Measurements from ENCODE around the gene MT1A.
"Not testable (repeated sequence)": the region's sequence is repeated elsewhere in the genome, so short reads cannot be mapped to it uniquely, and the experiment has no call there.

MT1A gene

DNA sequence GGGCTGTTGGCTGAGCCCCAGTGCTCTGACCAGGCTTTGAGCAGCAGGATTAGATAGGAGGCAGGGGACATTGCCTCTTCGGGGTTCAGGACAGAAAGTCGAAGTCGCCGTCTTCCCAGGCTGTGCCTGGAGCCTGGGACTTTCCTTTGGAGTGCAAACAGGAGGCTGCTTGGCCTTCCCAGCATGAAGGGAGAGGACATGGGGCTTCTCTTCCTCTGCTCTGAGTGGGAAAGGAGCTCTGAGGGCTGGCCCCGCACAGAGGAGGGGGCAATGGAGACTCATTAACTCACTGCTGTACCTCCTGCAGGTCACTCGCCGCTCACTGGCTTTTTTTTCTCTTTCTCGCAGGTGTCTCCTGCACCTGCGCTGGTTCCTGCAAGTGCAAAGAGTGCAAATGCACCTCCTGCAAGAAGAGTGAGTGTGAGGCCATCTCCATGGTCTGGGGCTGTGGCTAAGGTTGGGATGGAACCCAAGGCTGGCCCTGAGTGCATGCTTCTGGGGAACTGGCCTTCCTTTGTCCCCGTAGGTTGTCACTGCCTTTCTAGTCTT is 19.9 kb downstream of the MT1A start:
- DNase-seq: no peak

DNA sequence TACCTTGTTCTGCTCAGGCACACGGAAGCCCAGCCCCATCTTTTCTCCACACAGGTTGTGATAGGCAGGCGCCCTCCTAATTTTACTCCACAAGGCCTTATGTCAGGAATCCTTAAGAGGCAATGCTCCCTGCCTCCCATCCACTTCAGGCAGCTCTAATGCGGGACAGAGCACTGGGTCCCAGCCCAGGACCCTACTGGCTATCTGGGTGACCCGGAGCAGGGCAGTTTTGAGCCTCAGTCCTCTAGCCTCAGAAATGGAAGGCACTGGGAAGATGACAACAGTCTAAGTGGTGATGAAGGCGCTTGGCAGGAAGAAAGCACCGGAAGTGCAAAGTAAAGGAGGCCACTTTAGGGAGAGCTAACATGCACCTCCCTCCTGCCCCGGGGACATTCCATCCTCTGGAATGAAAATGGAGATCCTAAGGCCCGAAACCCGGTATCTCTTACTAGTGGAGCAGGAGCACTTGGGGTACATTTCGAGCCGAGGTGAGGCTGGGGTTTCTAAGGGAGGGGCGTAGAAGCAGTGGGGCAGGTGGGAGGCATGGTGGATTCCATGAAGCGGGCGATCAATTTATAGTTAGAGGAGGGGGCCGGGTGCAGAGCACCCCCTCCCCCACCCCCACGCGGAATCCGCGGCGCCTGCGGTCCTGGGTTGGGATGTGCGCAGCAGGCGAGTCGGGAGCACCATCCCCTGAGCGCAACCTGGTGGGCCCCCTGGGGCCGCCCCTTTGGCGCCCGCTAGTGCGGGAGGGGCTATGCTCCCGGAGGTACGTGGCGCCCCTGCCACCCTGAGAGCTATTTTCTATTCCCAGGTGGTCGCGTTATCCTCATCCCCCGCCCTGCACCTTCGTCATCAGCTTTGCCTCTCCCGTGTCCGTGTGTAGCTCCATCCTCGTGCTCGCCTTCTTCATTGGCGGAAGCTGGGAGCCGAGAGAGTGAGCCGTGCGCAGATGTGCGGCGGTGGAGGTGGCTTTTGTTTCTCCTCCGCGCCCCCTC is 24.2 kb downstream of the MT1A start:
- no peak for DNase-seq

DNA sequence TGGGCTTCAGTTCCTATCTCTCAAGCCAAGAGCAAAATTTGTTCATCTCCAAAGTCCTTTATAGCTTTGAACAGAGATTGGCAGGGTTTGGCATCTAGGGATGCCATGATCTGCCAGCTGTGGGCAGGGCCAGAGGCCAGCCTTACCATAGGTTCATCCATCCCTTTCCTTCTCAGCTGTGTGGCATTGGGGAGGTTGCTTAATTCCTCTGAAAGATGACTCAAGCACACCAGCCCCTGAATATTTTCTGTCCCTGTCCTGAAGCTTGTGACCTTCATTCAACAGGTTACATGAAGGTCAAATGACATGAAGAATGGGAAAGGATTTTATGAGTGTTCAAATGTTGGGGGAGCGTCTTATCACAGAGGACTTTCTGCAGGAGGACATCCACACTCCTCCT is 26.0 kb downstream of the MT1A start:
- no peak for DNase-seq

DNA sequence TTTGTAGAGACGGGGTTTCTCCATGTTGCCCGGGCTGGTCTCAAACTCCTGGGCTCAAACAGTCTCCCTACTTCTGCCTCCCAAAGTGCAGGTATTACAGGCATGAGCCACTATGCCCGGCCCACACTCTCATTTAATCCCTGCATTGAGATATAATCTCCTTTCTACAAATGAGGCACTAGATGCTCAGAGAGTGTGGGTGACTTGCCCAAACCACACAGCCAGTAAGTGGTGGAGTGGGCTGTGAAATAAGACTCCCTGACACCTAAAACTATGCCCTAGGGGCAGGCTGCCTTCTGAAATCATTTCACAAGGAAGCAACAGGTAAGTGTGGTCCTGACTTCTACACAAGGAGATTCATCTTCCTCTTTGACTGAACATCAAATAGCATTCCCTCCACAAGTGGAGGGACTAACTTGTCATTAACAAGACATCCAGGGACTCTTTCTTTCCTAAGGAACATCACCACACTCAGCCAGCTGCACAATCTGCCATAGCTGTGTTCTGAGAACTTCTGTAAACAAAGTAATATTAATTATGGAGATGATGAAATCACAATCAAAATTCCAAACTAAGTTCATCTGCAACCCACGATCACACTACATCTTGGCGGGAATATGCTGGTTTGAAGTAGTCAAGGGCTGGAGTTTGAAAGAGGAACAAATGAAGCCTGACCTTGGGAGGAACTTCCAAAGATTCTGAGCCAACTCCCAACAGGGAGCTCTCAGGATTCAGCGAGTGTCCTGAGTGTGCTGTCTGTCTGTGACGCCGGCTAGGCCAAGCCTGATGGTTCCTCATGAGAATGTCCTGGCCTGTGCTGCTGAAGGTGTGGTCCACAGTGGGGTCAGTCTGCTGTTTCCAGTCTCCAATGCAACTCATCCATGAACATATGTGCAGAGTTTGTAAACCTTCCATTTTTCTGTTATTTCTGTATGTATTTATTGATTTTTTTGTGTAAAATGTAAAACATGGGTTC is 27.1 kb downstream of the MT1A start:
- not testable (repeated sequence) for DNase-seq

DNA sequence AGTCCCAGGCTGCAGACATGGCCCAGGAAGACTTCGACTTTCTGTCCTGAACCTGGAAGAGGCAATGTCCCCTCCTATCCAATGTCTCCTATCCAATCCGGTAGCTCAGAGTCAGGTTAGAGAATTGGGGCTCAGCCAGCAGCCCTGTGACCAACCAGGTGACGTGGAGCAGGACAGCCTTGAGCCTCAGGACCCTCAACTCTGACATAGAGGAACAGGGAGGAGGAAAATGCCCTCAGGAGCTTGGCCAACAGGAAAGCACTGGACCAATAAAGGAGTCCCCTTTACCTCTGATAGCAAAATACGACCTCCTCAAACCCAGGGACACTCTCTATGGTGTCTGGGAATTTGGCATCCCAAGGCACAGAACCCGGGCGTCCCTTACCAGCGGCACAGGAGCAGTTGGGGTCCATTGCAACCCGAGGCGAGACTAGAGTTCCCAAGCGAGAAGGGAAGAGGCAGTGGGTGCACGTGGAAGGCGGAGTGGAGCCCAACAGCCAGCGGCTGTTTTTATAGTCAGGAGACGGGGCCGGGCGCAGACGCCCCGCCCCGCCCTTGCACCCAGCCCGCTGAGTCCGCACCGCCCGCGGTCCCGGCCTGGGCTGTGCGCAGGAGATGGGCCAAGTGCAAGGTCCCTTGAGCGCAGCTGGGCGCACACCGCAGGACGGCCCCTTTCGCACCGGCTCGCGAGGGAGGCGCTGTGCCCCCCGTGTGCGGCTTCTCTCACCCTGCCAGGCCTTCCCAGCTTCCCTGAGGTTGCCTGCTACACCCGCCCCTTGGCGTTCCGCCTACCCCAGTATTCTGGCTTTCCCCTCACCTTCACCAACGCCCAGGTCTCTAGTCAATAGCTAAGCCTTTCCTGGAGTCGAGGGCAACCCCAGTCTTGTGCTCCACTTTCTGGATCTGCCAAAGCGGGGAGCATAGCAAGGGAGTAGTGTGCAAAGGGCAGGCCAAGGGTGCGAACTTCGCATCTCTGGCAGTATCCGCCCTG is 29.4 kb downstream of the MT1A start, which contains the start of gene MT1G:
Gene MT1G (minus strand): TSS at position 485 of the 991 bp plus-strand sequence. CDS start 72 bp downstream, at position 413.
- no peak for DNase-seq

DNA sequence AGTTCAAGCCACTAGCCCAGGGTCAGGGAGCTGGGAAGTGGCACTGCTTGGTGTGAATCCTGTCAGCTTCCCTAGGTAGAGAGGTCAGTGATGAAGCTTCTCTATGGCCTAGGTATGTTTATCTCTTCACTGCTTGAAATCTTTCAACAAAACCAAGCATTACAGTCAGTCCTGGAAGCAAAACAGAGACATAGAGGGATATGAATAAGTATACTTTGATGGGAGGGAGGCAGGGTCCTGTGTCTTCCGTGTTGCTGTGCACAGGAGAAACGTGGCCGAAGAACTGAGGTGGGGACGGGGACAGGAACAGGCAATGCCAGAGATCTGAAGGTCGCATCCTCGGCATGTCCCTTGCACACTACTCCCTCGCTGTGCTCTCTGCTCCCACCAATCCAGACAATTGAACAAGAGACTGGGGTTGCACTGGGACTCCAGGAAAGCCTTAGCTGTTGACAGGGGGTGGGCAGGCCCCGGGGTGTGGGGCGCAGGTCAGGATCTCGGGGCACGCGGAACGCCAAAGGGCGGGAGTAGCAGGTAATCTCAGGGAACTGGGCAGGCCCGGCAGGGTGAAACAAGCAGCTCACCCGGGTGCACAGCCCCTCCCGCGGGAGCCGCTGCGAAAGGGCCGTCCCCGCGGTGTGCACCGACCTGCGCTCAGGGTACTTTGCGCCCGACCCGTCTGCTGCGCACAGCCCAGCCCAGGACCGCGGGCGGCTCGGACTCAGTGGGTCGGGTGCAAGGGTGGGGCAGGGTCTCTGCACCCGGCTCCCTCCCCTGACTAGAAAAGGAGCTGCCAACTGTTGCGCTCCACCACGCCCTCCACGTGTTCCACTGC is 30.8 kb downstream of the MT1A start, which contains the start of gene MT1H:
Gene MT1H (plus strand): TSS at position 810 of the 835 bp plus-strand sequence. CDS start 71 bp downstream, outside the sequence.
- DNase-seq: no peak

DNA sequence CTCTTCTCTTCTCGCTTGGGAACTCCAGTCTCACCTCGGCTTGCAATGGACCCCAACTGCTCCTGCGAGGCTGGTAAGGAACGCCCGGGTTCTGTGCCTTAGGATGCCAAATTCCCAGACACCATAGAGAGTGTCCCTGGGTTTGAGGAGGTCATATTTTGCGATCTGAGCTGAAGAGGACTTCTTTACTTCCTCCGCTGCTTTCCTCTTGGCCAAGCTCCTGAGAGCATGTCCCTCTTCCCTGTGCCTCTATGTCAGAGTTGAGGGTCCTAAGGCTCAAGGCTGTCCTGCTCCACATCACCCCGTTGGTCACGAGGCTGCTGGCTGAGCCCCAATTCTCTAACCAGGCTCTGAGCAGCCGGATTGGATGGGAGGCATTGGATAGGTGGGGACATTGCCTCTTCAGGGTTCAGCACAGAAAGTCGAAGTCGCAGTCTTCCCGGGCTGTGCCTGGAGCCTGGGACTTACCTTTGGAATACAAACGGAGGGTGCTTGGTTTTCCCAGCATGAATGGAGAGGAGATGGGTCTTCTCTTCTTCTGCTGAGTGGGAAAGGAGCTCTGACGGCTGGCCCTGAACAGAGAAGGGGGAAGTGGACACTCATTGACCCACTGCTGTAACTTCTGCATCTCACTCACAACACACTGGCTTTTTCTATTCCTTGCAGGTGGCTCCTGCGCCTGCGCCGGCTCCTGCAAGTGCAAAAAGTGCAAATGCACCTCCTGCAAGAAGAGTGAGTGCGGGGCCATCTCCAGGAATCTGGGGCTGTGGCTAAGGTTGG is 31.6 kb downstream of the MT1A start:
- no peak for DNase-seq

DNA sequence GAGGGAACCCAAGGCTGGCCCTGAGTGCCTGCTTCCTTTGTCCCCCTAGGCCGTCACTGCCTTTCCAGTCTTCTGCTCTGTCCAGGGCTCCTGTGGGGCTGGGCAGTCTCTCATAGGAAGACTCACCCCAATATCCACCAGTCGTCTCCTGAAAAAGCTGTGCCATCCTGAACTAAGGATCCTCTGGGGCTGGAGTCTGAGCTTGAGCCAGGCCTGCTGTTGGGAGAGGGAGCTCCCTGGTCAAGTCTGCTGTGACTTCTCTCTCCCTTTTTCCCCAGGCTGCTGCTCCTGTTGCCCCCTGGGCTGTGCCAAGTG is 32.1 kb downstream of the MT1A start:
- no peak for DNase-seq

DNA sequence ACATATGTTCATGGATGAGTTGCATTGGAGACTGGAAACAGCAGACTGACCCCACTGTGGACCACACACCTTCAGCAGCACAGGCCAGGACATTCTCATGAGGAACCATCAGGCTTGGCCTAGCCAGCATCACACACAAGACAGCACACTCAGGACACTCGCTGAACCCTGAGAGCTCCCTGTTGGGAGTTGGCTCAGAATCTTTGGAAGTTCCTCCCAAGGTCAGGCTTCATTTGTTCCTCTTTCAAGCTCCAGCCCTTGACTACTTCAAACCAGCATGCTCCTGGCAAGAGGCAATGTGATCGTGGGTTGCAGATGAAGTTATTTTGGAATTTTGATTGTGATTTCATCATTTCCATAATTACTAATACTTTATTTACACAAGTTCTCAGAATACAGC is 33.2 kb downstream of the MT1A start:
- peak; percentile 11 for DNase-seq

DNA sequence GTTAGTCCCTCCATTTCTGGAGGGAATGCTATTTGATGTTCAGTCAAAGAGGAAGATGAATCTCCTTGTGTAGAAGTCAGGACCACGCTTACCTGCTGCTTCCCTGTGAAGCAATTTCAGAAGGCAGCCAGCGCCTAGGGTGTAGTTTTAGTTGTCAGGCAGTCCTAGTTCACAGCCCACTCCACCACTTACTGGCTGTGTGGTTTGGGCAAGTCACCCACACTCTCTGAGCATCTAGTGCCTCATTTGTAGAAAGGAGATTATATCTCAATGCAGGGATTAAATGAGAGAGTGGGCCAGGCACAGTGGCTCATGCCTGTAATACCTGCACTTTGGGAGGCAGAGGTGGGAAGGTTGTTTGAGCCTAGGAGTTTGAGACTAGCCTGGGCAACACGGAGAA is 33.7 kb downstream of the MT1A start:
- DNase-seq: not testable (repeated sequence)

DNA sequence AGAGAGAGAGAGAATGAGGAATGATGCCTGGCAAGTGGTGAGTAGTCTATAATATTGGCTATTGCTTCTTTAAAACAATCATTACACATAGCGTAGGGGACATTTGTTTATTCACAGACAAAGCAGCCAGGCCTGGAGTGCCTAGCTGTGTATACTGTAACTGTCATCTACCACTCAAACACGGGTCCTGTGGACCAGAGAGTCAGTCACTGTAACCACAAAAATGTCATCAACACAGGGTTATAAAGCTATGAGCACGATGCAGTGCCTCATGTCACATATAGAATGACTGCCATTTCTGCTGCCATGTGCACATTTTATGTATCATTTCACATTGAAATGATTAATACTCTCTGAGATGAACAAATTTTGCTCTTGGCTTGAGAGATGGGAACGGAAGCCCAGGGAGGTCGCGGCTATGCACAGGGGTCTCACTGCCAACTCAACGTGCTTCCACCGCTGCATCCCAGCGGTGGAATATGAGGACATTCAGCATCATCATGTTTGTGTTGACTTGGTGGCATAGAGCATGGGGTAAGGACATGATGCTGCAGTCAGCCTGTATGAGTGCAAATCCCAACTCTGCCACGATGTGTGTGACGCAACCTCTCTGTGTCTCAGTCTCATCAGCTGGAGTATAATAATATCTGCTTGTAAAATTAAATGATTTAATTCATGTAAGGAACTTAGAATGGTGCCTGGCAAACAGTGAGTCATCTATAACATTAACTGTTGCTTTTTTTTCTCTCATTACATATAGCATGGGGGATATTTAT is 34.5 kb downstream of the MT1A start:
- no peak for DNase-seq

DNA sequence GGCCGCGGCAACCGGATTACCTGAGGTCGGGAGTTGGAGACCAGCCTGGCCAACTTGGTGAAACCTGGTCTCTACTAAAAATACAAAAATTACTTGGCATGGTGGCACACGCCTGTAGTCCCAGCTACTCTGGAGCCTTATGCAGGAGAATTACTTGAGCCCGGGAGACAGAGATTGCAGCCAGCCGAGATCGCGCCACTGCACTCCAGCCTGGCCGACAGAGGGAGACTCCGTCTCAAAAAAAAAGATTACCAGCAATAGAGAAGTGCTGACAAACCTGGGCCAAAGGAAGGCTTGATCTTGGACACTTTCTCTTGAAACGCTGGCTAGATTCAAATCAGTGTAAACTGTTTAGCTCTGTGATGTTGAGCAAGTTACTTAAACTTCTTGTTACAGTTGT is 35.5 kb downstream of the MT1A start:
- no peak for DNase-seq

DNA sequence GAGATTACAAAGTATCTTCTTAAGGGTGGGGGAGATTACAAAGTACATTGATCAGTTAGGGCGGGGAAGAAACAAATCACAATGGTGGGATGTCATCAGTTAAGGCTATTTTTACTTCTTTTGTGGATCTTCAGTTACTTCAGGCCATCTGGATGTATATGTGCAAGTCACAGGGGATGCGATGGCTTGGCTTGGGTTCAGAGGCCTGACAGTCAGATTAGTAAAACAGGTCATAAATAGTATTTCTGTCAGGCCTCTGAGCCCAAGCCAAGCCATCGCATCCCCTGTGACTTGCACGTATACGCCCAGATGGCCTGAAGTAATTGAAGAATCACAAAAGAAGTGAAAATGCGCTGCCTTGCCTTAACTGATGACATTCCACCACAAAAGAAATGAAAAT is 36.1 kb downstream of the MT1A start:
- DNase-seq: not testable (repeated sequence)

DNA sequence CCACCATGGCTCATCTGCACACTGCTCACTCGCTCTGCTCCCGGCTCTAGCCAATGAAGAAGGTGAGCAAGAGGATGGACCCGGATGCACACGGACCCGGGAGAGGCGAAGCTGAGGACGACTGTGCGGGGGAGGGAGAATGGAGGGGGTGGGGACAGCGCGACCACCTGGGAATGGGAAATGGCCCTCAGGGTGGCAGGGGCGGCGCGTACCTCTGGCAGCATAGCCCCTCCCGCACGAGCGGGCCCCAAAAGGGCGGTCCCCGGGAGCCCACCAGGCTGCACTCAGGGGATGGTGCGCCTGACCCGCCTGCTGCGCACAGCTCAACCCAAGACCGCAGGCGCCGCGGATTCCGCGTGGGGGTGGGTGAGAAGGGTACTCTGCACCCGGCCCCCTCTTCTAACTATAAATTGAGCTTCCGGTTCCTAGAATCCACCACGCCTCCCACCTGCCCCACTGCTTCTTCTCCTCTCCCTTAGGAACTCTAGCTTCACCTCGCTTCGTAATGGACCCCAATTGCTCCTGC is 37.3 kb downstream of the MT1A start:
- no peak for DNase-seq

DNA sequence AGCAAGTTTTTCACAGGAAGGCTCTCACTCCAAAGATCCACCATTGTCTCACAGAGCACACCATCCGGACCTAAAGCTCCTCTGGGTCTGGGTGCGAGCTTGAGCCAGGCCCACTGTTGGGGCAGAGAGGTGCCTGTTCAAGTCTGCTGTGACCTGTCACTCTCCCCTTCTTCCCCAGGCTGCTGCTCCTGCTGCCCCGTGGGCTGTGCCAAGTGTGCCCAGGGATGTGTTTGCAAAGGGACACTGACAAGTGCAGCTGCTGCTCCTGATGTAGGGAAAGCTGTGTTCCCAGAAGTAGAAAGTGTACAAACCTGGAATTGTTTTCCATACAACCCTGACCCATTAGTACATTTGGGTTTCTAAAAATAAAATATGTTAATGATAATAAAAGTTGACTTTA is 39.0 kb downstream of the MT1A start:
- no peak for DNase-seq

DNA sequence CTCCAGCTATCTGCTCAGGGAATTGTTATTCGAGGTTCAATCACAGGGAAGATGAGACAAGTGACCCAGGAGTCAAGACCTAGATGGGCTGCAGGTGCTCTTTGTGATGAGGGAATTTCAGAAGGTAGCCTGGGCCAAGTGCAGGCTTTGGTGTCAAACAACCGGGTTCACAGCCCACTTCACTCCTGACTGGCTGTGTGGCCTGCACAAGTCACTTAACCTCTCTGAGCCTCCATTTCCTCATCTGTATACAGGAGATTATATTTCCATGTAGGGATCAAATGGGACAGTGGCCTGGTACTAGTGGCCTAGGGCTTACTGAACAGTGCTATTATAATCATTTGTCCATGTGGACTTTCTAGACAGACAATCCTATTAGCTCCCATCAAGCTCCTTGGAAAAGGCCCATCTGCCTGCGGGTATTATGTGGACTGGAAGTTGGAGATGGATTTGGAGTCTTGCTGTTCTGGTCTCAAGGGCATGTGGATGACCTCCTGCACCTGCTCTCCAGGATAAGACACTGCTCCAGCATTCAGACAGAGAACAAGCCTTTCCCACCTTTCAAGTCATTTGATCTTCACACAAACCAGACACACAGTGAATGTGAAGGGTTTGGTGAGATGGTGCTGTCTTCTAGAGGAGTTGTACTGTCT is 40.7 kb downstream of the MT1A start:
- no peak for DNase-seq

DNA sequence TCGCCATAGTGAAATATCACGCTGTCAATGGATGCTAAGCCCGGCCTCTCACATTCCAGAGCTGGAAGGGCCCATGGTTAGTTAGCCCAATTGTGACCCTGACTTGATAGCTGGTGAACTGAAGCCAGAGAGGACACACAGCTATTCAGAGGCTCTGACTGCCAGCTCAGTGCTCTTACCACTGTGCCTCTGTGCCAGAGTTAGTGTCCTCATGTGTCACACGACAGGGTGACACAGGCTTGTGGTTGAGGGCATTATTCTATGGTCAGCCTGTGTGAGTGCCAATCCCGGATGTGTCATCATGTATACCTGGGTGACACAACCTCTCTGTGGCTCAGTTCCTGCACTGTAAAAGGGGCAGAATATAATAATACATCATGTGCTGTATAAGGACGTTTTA is 41.4 kb downstream of the MT1A start:
- DNase-seq: no peak

DNA sequence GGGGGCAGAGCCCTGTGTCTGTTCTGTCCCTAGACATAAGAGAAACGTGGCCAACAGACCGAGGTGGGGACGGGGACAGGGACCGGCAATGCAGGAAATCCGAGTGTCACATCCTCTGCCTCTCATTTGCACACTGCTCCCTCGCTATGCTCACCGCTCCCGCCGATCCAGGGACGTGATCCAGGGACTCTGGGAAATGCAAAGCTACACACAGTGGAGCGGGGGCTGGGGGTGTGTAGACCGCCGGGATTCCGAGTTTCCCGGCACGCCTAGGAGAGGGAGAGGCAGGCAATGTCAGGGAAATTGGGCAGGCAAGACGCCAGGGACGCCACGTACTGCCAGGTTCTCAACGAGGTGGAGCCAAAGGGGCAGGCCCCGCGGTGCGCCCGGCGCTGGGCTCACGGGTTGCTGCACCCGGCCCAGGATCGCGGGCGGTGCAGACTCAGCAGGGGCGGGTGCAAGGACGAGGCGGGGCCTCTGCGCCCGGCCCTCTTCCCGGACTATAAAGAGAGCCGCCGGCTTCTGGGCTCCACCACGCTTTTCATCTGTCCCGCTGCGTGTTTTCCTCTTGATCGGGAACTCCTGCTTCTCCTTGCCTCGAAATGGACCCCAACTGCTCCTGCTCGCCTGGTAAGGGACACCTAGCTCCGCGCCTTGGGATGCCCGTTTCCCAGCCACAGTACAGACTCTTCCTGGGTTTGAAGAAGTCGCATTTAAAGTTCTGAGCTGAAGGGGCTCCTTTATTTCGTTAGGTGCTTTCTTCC is 43.7 kb downstream of the MT1A start, which contains the start of gene MT1X:
Gene MT1X (plus strand): TSS at position 532 of the 764 bp plus-strand sequence. CDS start 71 bp downstream, at position 603.
- DNase-seq: peak; percentile 79

Measured in NCI-H446 treated with DMSO at 0.1 percent for 48 hours (cell line).